Bronchus fibroblast of lung (primary cell): Measurements from ENCODE around the gene TMEM238. TPM values are rescaled to one million over a fixed set of nuclear protein-coding genes. Genes with fewer than 3 reads are reported as not detected.

ENCODE experiments used
- total RNA-seq: library from RNA; depleted of rRNA; stranded (reverse); fragments of >200 nt; gene quantifications from 2 replicates; pipeline ENCODE4 v1.2.3, GENCODE V29; 2015

The TMEM238 gene
- 0.17 and 1.8 TPM in 2 replicates for total RNA-seq

GRCh38 chr19:55384131-55384919 is at the start of gene TMEM238:
Gene TMEM238 (minus strand): TSS chr19:55384292. CDS start chr19:55384259, 33 bp downstream.

GRCh38 chr19:55407550-55407799 is 23.4 kb upstream of the TMEM238 start, which contains the start of gene UBE2S:
Gene UBE2S (minus strand): TSS chr19:55407788. CDS start chr19:55407589, 199 bp downstream.

GRCh38 chr19:55385724-55386492 is 1.8 kb upstream of the TMEM238 start, which contains the start of gene RPL28:
Gene RPL28 (plus strand): TSS chr19:55385932. CDS start chr19:55386358, 426 bp downstream.

GRCh38 chr19:55376241-55376933 is 7.7 kb downstream of the TMEM238 start, which contains the start of gene TMEM190:
Gene TMEM190 (plus strand): TSS chr19:55376826. CDS start chr19:55376854, 28 bp downstream.

GRCh38 chr19:55370305-55370988 is 13.6 kb downstream of the TMEM238 start, which contains the start of gene IL11:
Gene IL11 (minus strand): TSS chr19:55370463. CDS start chr19:55370310, 153 bp downstream.

GRCh38 chr19:55362990-55363716 is 20.9 kb downstream of the TMEM238 start, which contains the start of gene GARIN5B:
Gene GARIN5B (minus strand): TSS chr19:55363260. CDS start chr19:55363066, 194 bp downstream.

GRCh38 chr19:55354698-55355212 is 29.3 kb downstream of the TMEM238 start, which contains the start of gene COX6B2:
Gene COX6B2 (minus strand): TSS chr19:55354719. CDS start chr19:55354521, 198 bp downstream.

GRCh38 chr19:55339105-55339888 is 44.8 kb downstream of the TMEM238 start, which contains the start of gene KMT5C:
Gene KMT5C (plus strand): TSS chr19:55339876. CDS start chr19:55341937, 2,061 bp downstream.

Other genes starting within 250 kb of the TMEM238 start
- gene TNNT1, start 235.1 kb downstream of the TMEM238 start, total RNA-seq: 0.34 and 0.89 TPM in 2 replicates
- gene TNNI3, start 226.6 kb downstream of the TMEM238 start, total RNA-seq: not detected in 2 replicates
- 0.15 and 0.34 TPM in 2 replicates for gene DNAAF3, start 217.7 kb downstream of the TMEM238 start, total RNA-seq
- not detected in 2 replicates for gene SYT5, start 204.0 kb downstream of the TMEM238 start, total RNA-seq
- 0.74 and 1.0 TPM in 2 replicates for gene PTPRH, start 174.8 kb downstream of the TMEM238 start, total RNA-seq
- 0.84 and 1.2 TPM in 2 replicates for gene TMEM86B, start 155.5 kb downstream of the TMEM238 start, total RNA-seq
- 30.8 and 31.7 TPM in 2 replicates for gene PPP6R1, start 125.3 kb downstream of the TMEM238 start, total RNA-seq
- gene HSPBP1, start 104.2 kb downstream of the TMEM238 start, total RNA-seq: 51.3 and 58.7 TPM in 2 replicates
- 4.9 and 5.8 TPM in 2 replicates for gene BRSK1, start 100.3 kb downstream of the TMEM238 start, total RNA-seq
- not detected in 2 replicates for gene TMEM150B, start 59.0 kb downstream of the TMEM238 start, total RNA-seq
- 5.5 and 7.4 TPM in 2 replicates for gene KMT5C, start 44.4 kb downstream of the TMEM238 start, total RNA-seq
- gene COX6B2, start 29.6 kb downstream of the TMEM238 start, total RNA-seq: 0.30 TPM in 1 of 2 replicates, not detected in the other
- gene GARIN5B, start 21.0 kb downstream of the TMEM238 start, total RNA-seq: not detected in 2 replicates
- gene IL11, start 13.8 kb downstream of the TMEM238 start, total RNA-seq: 2.4 and 10.4 TPM in 2 replicates
- not detected in 2 replicates for gene TMEM190, start 7.5 kb downstream of the TMEM238 start, total RNA-seq
- 462 and 817 TPM in 2 replicates for gene RPL28, start 1.6 kb upstream of the TMEM238 start, total RNA-seq
- 249 and 263 TPM in 2 replicates for gene UBE2S, start 23.5 kb upstream of the TMEM238 start, total RNA-seq
- not detected in 2 replicates for gene SHISA7, start 59.0 kb upstream of the TMEM238 start, total RNA-seq
- gene ISOC2, start 77.3 kb upstream of the TMEM238 start, total RNA-seq: 74.8 and 86.4 TPM in 2 replicates
- not detected in 2 replicates for gene C19orf85, start 80.5 kb upstream of the TMEM238 start, total RNA-seq
- 5.4 and 9.4 TPM in 2 replicates for gene ZNF628, start 92.3 kb upstream of the TMEM238 start, total RNA-seq
- gene NAT14, start 100.9 kb upstream of the TMEM238 start, total RNA-seq: 25.1 and 29.8 TPM in 2 replicates
- 0.89 and 1.7 TPM in 2 replicates for gene SSC5D, start 104.1 kb upstream of the TMEM238 start, total RNA-seq
- not detected in 2 replicates for gene SBK2, start 152.8 kb upstream of the TMEM238 start, total RNA-seq
- gene SBK3, start 161.3 kb upstream of the TMEM238 start, total RNA-seq: 0.15 TPM in 1 of 2 replicates, not detected in the other
- gene ZNF579, start 196.6 kb upstream of the TMEM238 start, total RNA-seq: 5.0 and 5.2 TPM in 2 replicates
- 4.5 and 4.9 TPM in 2 replicates for gene FIZ1, start 215.2 kb upstream of the TMEM238 start, total RNA-seq
- gene ZNF524, start 216.0 kb upstream of the TMEM238 start, total RNA-seq: 19.3 and 19.7 TPM in 2 replicates
- 2.4 and 3.2 TPM in 2 replicates for gene ZNF865, start 221.4 kb upstream of the TMEM238 start, total RNA-seq
- 1.9 and 3.0 TPM in 2 replicates for gene ZNF784, start 240.3 kb upstream of the TMEM238 start, total RNA-seq